Ishikawa (cell line): ENCODE data around the gene RABGAP1L.

Experiments
- CEBPB ChIP-seq: IDR thresholded peaks from 2 replicates; pipeline ENCODE4 v1.6.1; 2012
- CREB1 ChIP-seq: IDR thresholded peaks from 2 replicates; pipeline ENCODE4 v1.6.1; 2012; ENCODE audit warnings: low read depth
- EGR1 ChIP-seq: IDR thresholded peaks from 2 replicates; pipeline ENCODE4 v1.6.1; 2012
- EP300 ChIP-seq: IDR thresholded peaks from 2 replicates; pipeline ENCODE4 v1.6.1; 2012; ENCODE audit warnings: borderline replicate concordance
- FOXM1 ChIP-seq: IDR thresholded peaks from 2 replicates; pipeline ENCODE4 v1.6.1; 2012; ENCODE audit warnings: low read depth, borderline replicate concordance
- NFIC ChIP-seq: IDR thresholded peaks from 2 replicates; pipeline ENCODE4 v1.6.1; 2012
- RAD21 ChIP-seq: IDR thresholded peaks from 2 replicates; pipeline ENCODE4 v1.6.1; 2012; ENCODE audit warnings: low read depth
- TAF1 ChIP-seq: IDR thresholded peaks from 2 replicates; pipeline ENCODE4 v1.6.1; 2012; ENCODE audit warnings: low read depth, mild to moderate bottlenecking
- TCF12 ChIP-seq: IDR thresholded peaks from 2 replicates; pipeline ENCODE4 v1.6.1; 2012; ENCODE audit warnings: low read depth
- TEAD4 ChIP-seq: IDR thresholded peaks from 2 replicates; pipeline ENCODE4 v1.6.1; 2012
- YY1 ChIP-seq: IDR thresholded peaks from 2 replicates; pipeline ENCODE4 v1.6.1; 2012; ENCODE audit warnings: low read depth
- ZBTB7A ChIP-seq: IDR thresholded peaks from 2 replicates; pipeline ENCODE4 v1.6.1; 2012; ENCODE audit warnings: low read depth
- TF ChIP-seq, protein P1 (sequence below): IDR thresholded peaks from 2 replicates; pipeline ENCODE4 v1.6.1; 2012
- TF ChIP-seq, protein P2 (sequence below): IDR thresholded peaks from 2 replicates; pipeline ENCODE4 v1.6.1; 2012
- TF ChIP-seq, protein P3 (sequence below): IDR thresholded peaks from 2 replicates; pipeline ENCODE4 v1.6.1; 2012; ENCODE audit warnings: low read depth, mild to moderate bottlenecking

Gene RABGAP1L

DNA sequence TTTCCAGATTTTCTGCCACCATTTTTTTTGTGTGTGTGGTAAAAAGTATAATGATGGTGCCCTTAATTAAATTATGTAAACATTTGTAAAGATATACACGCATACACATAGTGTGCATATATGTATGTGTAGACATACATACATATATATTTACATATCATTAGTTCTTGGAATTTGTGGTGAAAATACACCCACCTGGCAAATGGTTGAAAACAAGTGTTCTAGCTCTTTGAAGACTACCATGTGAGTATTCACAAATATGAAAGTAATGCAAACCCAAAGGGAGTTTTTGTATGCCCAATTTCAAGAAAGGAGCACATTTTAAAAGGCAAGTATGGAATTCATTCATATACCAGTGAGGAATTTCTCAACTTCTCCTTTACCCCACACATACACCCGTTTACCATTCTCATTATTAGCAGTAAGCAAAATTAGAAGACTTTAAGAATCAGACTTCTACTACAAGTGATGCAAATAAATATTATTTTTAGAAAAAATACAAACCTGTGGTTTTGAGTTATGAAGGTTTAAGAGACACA lies 8.0 kb downstream of the RABGAP1L start:
- TF ChIP-seq YY1 (no peak), RAD21 (no peak), EP300 (no peak), CREB1 (no peak), TEAD4 (no peak), ZBTB7A (no peak), NFIC (no peak), EGR1 (no peak), FOXM1 (no peak), CEBPB (no peak), TCF12 (no peak)
- TF ChIP-seq, protein P1, sequence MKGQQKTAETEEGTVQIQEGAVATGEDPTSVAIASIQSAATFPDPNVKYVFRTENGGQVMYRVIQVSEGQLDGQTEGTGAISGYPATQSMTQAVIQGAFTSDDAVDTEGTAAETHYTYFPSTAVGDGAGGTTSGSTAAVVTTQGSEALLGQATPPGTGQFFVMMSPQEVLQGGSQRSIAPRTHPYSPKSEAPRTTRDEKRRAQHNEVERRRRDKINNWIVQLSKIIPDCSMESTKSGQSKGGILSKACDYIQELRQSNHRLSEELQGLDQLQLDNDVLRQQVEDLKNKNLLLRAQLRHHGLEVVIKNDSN = no peak

DNA sequence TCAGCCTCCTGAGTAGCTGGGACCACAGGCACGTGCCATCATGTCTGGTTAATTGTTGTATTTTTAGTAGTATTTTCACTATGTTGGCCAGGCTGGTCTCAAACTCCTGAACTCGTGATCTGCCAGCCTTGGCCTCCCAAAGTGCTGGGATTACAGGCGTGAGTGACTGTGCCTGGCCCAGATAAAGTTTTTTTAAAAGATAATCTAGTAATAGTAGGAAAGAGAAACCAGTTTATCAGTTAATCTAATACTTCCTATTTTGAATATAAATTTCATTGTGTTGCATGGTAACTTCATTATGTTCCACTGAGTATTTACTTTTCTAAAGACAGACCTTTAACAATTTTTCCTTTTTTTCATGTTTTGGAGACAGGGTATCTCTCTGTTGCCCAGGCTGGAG lies 10.0 kb downstream of the RABGAP1L start:
- TF ChIP-seq NFIC (no peak), EP300 (no peak), TAF1 (no peak), CEBPB (no peak), ZBTB7A (no peak), RAD21 (no peak), CREB1 (no peak), FOXM1 (no peak), YY1 (no peak), TEAD4 (no peak), EGR1 (no peak)
- TF ChIP-seq, protein P2, sequence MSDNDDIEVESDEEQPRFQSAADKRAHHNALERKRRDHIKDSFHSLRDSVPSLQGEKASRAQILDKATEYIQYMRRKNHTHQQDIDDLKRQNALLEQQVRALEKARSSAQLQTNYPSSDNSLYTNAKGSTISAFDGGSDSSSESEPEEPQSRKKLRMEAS = no peak
- TF ChIP-seq, protein P3, sequence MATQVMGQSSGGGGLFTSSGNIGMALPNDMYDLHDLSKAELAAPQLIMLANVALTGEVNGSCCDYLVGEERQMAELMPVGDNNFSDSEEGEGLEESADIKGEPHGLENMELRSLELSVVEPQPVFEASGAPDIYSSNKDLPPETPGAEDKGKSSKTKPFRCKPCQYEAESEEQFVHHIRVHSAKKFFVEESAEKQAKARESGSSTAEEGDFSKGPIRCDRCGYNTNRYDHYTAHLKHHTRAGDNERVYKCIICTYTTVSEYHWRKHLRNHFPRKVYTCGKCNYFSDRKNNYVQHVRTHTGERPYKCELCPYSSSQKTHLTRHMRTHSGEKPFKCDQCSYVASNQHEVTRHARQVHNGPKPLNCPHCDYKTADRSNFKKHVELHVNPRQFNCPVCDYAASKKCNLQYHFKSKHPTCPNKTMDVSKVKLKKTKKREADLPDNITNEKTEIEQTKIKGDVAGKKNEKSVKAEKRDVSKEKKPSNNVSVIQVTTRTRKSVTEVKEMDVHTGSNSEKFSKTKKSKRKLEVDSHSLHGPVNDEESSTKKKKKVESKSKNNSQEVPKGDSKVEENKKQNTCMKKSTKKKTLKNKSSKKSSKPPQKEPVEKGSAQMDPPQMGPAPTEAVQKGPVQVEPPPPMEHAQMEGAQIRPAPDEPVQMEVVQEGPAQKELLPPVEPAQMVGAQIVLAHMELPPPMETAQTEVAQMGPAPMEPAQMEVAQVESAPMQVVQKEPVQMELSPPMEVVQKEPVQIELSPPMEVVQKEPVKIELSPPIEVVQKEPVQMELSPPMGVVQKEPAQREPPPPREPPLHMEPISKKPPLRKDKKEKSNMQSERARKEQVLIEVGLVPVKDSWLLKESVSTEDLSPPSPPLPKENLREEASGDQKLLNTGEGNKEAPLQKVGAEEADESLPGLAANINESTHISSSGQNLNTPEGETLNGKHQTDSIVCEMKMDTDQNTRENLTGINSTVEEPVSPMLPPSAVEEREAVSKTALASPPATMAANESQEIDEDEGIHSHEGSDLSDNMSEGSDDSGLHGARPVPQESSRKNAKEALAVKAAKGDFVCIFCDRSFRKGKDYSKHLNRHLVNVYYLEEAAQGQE = no peak

DNA sequence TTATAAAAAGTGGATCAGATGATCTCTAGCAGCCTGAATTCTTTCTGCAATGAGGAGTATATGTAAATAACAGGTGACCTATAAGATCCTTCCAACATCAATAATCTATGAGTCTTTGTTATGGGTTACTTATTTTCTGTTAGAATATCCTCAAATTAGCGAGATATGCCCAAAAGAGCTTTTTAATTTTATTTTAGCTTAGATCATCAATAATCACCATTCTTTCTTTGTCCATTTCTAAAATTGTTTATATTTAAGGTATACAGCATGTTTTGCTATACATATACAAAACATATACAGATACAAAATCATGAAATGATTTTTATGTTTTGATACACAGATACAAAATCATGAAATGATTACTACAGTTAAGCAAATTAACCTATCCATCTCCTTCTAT lies 11.8 kb downstream of the RABGAP1L start:
- TF ChIP-seq, protein P2 = no peak
- TF ChIP-seq, protein P3 = no peak
- no peak for TF ChIP-seq TAF1
- no peak for TF ChIP-seq NFIC
- TF ChIP-seq CEBPB = no peak
- no peak for TF ChIP-seq ZBTB7A
- TF ChIP-seq YY1 = no peak

DNA sequence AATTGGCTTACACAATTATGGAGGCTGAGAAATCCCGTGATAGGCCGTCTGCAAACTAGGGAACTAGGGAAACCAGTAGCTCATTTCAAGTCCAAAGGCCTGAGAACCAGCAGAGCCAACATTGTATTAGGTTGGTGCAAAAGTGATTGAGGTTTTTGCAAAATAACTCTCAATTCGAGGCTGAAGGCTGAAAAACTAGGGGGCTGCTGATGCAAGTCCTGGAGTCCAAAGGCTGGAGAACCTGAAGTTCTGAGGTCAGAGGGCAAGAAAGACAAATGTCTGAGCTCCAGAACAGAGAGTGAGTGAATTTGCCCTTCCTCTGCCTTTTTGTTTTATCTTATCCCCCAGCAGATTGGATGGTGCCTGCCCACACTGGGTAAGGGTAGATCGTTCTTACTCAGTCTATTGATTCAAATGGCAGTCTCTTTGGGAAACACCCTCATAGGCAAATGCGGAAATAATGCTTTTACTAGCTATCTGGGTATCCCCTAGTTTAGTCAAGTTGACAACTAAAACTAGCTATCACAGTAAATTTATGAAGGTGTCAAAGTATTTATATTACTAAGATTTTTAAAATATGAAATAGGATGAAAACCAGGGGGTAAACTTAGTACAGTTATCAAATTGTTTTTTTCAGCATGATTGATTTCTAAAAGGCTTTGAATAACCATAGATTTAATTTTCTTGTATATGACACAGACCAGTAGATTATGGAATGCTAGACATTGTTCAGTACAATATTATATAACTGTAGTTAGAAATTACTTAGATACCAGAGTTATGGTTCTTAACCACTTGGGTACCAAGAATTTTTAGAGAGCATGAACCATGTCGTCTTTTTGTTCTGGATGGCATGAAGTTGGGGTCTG lies 15.4 kb downstream of the RABGAP1L start:
- no peak for TF ChIP-seq TEAD4
- TF ChIP-seq EP300 = no peak

DNA sequence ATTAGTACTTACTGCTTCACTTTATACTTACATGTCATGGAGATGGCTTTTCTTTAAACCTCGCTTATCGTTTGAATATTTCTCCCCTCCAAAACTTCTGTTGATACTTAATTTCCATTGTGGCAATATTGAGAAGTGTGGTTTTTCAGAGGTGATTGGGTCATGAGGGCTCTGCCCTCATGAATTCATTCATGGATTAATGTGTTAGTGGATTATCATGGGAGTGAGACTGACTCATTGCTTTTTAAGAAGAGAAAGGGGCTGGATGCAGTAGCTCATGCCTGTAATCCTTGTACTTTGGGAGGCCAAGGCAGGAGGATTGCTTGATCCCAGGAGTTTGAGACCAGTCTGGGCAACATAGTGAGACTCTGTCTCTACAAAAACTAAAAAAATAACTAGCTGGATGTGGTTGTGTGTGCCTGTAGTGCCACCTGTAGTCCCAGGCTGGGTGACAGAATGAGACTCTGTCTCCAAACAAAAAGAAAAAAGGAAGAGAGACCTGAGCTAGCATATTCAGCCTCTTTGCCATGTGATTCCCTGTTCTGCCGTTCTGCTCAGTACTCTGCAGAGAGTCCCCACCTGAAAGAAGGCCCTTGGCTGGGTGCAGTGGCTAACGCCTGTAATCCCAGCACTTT lies 30.2 kb downstream of the RABGAP1L start:
- TF ChIP-seq, protein P1 = no peak
- TF ChIP-seq RAD21 = no peak
- no peak for TF ChIP-seq TCF12
- TF ChIP-seq, protein P3 = no peak
- no peak for TF ChIP-seq TEAD4
